AG09309 (cell line): Measurements from ENCODE around the gene PDCD2L.
"Not testable (repeated sequence)": the region's sequence is repeated elsewhere in the genome, so short reads cannot be mapped to it uniquely, and the experiment has no call there.

Experiments used
- DNase-seq: peaks from one replicate; pipeline ENCODE4 v3.0.0-alpha.2; 2010; ENCODE audit warnings: low read depth
- H3K4me3 ChIP-seq: 2 replicates; pipeline ENCODE4 v1.5.1; 2011; ENCODE audit warnings: mild to moderate bottlenecking, low read depth, low read length, moderate library complexity; ENCODE audit not compliant: control insufficient read depth
- TF ChIP-seq, protein P1 (sequence below): IDR thresholded peaks from 2 replicates; pipeline ENCODE4 v1.5.1; 2011; ENCODE audit warnings: mild to moderate bottlenecking, low read depth, low read length, inconsistent platforms; ENCODE audit not compliant: insufficient read depth, control insufficient read depth; ENCODE audit errors: missing control alignments

Gene PDCD2L

DNA sequence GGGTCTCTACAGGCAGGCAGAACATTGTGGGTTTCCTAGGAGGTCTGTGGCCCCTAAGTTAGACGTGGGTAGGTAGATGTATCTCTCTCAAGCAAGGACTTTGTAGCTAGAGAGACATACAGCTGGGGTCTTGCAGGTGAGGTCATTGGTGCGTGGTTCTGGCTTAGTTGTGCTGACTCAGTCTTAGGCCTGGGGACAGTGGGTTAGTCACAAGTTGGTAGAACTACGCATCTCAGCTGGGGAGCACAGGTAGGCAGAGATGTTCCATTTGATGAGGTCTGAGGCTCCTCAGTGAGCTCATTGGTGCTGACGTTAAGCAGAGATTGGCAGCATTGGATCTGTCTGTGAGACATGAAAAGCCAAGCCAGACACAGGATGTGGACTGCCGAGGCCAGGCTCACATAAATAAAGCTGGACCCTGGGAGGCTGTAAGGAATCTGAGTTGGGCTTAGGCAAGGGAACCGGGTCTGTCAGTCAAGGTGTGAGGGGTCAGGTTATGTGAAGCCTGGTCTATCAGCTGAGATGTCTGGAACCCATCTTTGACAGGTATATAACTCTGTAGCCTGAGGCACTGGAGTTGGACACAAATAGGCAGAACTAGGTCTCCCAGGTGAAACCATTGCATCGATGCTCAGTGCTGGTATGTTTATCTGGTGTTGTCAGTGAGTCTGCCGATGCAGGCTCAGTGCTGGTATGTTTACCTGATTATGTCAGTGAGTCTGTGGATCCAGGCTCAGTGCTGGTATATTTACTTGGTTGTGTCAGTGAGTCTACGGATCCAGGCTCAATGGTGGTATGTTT is 17.4 kb upstream of the PDCD2L start:
- DNase-seq = no peak
- TF ChIP-seq, protein P1, sequence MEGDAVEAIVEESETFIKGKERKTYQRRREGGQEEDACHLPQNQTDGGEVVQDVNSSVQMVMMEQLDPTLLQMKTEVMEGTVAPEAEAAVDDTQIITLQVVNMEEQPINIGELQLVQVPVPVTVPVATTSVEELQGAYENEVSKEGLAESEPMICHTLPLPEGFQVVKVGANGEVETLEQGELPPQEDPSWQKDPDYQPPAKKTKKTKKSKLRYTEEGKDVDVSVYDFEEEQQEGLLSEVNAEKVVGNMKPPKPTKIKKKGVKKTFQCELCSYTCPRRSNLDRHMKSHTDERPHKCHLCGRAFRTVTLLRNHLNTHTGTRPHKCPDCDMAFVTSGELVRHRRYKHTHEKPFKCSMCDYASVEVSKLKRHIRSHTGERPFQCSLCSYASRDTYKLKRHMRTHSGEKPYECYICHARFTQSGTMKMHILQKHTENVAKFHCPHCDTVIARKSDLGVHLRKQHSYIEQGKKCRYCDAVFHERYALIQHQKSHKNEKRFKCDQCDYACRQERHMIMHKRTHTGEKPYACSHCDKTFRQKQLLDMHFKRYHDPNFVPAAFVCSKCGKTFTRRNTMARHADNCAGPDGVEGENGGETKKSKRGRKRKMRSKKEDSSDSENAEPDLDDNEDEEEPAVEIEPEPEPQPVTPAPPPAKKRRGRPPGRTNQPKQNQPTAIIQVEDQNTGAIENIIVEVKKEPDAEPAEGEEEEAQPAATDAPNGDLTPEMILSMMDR = no peak
- H3K4me3 ChIP-seq = no peak overlapping the region

DNA sequence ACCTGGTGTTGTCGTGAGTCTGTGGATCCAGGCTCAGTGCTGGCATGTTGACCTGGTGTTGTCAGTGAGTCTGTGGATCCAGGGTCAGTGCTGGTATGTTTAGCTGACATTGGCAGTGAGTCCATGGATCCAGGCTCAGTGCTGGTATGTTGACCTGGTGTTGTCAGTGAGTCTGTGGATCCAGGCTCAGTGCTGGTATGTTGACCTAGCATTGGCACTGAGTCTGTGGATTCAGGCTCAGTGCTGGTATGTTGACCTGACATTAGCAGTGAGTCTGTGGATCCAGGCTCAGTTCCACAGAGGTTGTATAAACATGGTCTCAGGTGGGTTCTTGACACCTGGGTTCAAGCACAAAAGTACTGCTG is 16.8 kb upstream of the PDCD2L start:
- TF ChIP-seq, protein P1 = no peak
- H3K4me3 ChIP-seq = no peak overlapping the region
- DNase-seq = no peak

DNA sequence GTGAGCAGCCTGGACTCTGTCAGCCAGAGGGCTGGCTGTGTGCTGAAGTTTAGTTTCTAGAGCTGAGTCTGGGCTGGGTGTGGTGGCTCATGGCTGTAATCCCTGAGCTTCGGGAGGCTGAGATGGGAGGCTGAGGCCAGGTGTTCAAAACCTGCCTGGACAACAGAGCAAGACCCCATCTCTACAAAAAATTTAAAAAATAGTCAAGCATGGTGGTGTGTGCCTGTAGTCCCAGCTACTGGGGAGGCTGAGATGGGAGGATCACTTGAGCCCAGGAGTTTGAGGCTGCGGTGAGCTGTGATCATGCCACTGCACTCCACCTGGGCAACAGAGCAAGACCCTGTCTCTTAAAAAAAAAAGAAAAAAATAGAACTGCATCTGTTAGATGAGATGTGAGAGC is 15.5 kb upstream of the PDCD2L start:
- not testable (repeated sequence) for DNase-seq, H3K4me3 ChIP-seq

DNA sequence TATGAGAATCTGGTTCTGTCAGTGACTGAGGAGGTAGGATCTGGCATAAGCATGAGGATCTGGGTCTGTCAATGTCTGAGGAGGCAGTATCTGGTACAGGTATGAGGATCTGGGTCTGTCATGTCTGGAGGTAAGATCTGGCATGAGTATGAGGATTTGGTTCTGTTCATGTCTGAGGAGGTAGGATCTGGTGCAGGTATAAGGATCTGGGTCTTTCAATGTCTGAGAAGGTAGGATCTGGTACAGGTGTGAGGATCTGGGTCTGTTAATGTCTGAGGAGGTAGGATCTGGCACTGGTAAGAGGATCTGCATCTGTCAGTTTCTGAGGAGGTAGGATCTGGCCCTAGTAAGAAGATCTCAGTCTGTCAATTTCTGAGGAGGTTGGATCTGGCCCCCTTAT is 12.4 kb upstream of the PDCD2L start:
- TF ChIP-seq, protein P1 = no peak
- DNase-seq = no peak
- H3K4me3 ChIP-seq = no peak overlapping the region

DNA sequence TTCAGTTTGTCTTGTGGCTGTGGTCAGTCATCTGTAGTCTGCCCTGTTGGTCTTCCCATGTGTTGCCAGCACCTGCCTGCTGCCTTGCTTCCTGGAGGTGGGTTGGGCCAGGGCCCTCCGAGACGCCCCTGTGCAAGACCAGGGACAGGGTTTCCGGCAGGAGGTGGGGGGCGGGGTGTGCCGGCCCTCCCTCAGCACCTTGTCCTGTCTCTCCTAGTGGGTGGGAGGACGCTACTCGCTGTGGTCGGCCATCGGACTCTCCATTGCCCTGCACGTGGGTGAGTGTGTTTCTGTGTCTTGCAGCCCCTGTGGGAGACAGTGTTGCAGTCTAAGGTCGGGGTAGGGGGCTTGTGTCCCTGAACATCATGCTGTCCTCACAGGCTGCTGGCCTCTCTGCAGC is 11.2 kb upstream of the PDCD2L start:
- no peak overlapping the region for H3K4me3 ChIP-seq
- DNase-seq = no peak
- TF ChIP-seq, protein P1 = no peak

DNA sequence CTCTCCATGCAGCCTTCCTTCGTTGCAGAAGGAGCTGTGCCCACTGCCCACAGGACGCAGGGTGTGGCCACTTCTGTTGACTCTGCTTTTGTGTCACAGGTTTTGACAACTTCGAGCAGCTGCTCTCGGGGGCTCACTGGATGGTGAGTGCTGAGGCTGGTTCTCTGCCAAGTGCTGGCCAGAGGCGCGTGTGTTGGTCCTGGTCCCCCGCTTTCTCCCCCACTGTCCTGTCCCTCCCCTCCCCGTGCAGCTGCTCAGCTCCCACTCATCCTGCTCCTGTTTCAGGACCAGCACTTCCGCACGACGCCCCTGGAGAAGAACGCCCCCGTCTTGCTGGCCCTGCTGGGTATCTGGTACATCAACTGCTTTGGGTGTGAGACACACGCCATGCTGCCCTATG is 10.6 kb upstream of the PDCD2L start:
- TF ChIP-seq, protein P1 = no peak
- no peak for DNase-seq
- no peak overlapping the region for H3K4me3 ChIP-seq

DNA sequence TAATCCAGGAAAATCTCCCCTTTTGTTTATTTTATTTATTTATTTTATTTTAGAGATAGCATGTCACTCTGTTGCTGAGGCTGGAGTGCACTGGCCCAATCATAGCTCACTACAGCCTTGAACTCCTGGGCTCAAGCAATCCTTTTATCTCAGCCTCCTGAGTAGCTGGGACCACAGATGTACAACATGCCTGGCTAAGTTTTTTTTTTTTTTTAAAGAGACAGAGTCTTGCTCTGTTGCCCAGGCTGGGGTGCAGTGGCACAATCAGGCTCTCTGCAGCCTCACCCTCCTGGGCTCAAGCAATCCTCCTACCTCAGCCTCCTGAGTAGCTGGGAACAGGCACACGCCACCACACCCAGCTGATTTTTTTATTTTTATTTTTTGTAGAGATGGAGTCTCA is 6.3 kb upstream of the PDCD2L start:
- H3K4me3 ChIP-seq = no peak overlapping the region
- no peak for DNase-seq
- TF ChIP-seq, protein P1 = no peak
